ENCODE results near the gene SSBP3. TPM values are rescaled to one million over a fixed set of nuclear protein-coding genes. Genes with fewer than 3 reads are reported as not detected.

SSBP3 gene
- total RNA-seq, 1 donor from 2014 or later, result 19.7 TPM

- H3K36me3 ChIP-seq (ENCODE audit: control insufficient read depth, insufficient read depth, low read length), result no peaks in the 10 kb centered on the region
- no peaks in the 10 kb centered on the region for H3K27me3 ChIP-seq (ENCODE audit: control insufficient read depth, insufficient read depth, low read length)
- TF ChIP-seq, protein P1, sequence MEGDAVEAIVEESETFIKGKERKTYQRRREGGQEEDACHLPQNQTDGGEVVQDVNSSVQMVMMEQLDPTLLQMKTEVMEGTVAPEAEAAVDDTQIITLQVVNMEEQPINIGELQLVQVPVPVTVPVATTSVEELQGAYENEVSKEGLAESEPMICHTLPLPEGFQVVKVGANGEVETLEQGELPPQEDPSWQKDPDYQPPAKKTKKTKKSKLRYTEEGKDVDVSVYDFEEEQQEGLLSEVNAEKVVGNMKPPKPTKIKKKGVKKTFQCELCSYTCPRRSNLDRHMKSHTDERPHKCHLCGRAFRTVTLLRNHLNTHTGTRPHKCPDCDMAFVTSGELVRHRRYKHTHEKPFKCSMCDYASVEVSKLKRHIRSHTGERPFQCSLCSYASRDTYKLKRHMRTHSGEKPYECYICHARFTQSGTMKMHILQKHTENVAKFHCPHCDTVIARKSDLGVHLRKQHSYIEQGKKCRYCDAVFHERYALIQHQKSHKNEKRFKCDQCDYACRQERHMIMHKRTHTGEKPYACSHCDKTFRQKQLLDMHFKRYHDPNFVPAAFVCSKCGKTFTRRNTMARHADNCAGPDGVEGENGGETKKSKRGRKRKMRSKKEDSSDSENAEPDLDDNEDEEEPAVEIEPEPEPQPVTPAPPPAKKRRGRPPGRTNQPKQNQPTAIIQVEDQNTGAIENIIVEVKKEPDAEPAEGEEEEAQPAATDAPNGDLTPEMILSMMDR (IDR thresholded peaks at IDR 0.05; ENCODE audit: insufficient read depth, low read length, poor library complexity, severe bottlenecking), result no peak
- no peak overlapping the region for H3K4me3 ChIP-seq (ENCODE audit: low read depth, low read length)
- no peak for DNase-seq (ENCODE audit: low read depth)
These were observed 82.3 kb downstream of the SSBP3 start for GRCh38 chr1:54323921-54324250.

GRCh38 chr1:54323324-54323739 is 82.9 kb downstream of the SSBP3 start:
- no peaks in the 10 kb centered on the region for H3K36me3 ChIP-seq (ENCODE audit: control insufficient read depth, insufficient read depth, low read length)
- TF ChIP-seq, protein P1 (IDR thresholded peaks at IDR 0.05; ENCODE audit: insufficient read depth, low read length, poor library complexity, severe bottlenecking), result no peak
- DNase-seq (ENCODE audit: low read depth), result no peak
- no peak overlapping the region for H3K4me3 ChIP-seq (ENCODE audit: low read depth, low read length)
- H3K27me3 ChIP-seq (ENCODE audit: control insufficient read depth, insufficient read depth, low read length), result no peaks in the 10 kb centered on the region

DNA sequence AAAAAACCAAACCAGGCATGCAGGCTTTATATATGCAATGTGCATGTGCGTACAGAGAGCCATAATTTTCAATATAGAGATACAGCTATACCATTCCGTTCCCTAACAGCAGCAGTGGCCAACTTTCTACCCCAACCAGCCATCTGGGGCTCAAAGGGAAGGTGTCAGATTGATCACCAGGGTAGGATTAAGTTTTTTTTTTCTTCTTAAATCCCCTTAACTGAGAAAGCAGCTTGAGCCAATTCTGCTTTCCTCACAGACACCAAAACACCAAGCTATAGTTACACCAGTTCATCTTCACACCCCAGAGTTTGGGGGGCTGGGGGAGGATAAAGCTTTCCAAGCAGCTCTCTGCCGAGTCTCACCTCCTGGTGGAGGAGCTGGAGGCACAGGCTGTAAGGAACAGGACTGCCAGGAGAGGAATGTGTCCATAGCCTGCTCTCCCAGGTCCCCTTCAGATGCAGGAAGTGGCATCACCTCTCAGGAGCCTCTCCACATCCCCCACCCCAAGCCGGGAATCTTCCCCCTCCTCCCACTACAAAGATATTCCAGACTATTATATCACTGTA is 87.9 kb downstream of the SSBP3 start:
- Histone ChIP-seq H3K36me3 (ENCODE audit: control insufficient read depth, insufficient read depth, low read length) (no peaks in the 10 kb centered on the region), H3K27me3 (ENCODE audit: control insufficient read depth, insufficient read depth, low read length) (no peaks in the 10 kb centered on the region), H3K4me3 (ENCODE audit: low read depth, low read length) (no peak overlapping the region)
- TF ChIP-seq, protein P1 (IDR thresholded peaks at IDR 0.05; ENCODE audit: insufficient read depth, low read length, poor library complexity, severe bottlenecking), result no peak
- no peak for DNase-seq (ENCODE audit: low read depth)

- TF ChIP-seq, protein P1 (IDR thresholded peaks at IDR 0.05; ENCODE audit: insufficient read depth, low read length, poor library complexity, severe bottlenecking), result no peak
- no peak for DNase-seq (ENCODE audit: low read depth)
- H3K27me3 ChIP-seq (ENCODE audit: control insufficient read depth, insufficient read depth, low read length), result no peaks in the 10 kb centered on the region
- no peaks in the 10 kb centered on the region for H3K36me3 ChIP-seq (ENCODE audit: control insufficient read depth, insufficient read depth, low read length)
- no peak overlapping the region for H3K4me3 ChIP-seq (ENCODE audit: low read depth, low read length)
These were observed 89.1 kb downstream of the SSBP3 start for GRCh38 chr1:54317084-54317483.

DNA sequence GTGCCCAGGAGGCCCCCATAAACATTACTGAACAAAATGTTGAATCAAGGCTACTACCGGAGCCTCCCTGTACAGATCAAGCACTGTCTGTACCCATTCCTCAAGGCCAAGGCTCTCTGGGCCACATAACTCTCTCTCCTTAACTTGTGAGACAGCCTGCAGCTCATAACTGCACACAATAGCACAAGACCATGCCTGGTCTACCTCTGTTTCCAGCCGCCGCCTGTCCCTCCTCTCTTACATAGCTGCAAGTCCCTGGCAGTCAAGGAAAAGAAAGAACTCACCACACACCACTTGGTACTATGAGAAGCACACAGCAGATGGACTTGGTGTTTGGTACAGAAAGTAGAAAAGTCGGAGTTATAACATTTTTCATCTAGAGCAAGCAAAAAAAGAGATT is 91.1 kb downstream of the SSBP3 start:
- no peak for DNase-seq (ENCODE audit: low read depth)
- Histone ChIP-seq H3K27me3 (ENCODE audit: control insufficient read depth, insufficient read depth, low read length) (no peaks in the 10 kb centered on the region), H3K4me3 (ENCODE audit: low read depth, low read length) (no peak overlapping the region), H3K36me3 (ENCODE audit: control insufficient read depth, insufficient read depth, low read length) (no peaks in the 10 kb centered on the region)
- TF ChIP-seq, protein P1 (IDR thresholded peaks at IDR 0.05; ENCODE audit: insufficient read depth, low read length, poor library complexity, severe bottlenecking), result no peak

DNA sequence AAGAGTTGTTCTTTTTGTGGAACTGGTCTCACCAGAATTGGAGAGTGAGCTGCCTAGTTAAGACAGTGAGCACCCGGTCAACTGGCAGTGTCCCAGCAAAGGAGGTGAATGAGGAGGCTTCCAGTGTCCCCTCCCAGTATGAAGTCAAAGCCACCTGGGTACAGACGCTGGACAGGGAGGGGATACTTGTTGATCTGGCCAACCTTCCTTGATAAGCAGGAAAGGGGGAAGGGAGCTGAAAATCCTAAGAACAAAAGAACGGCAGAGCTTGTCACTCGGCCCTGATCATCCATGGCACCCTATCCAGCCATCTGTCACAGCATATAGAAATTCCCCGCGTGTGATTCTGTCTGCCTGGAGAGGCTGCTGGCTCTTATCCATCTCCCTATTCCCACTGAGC is 91.5 kb downstream of the SSBP3 start:
- no peaks in the 10 kb centered on the region for H3K27me3 ChIP-seq (ENCODE audit: control insufficient read depth, insufficient read depth, low read length)
- DNase-seq (ENCODE audit: low read depth), result no peak
- H3K4me3 ChIP-seq (ENCODE audit: low read depth, low read length), result no peak overlapping the region
- H3K36me3 ChIP-seq (ENCODE audit: control insufficient read depth, insufficient read depth, low read length), result no peaks in the 10 kb centered on the region
- TF ChIP-seq, protein P1 (IDR thresholded peaks at IDR 0.05; ENCODE audit: insufficient read depth, low read length, poor library complexity, severe bottlenecking), result no peak

Measured in kidney epithelial cell (primary cell).